Retina (tissue), 1 donor: ENCODE measurements around the gene UBAC2.
"Not testable (repeated sequence)": the region's sequence is repeated elsewhere in the genome, so short reads cannot be mapped to it uniquely, and the experiment has no call there.

Experiments used
- DNase-seq: peaks from one replicate; pipeline ENCODE4 v3.0.0-alpha.2; 2016

UBAC2 gene

GRCh38 chr13:99383946-99384345, 183.3 kb downstream of the UBAC2 start:
- DNase-seq: no peak

GRCh38 chr13:99384468-99384867, 183.8 kb downstream of the UBAC2 start:
- no peak for DNase-seq

GRCh38 chr13:99385161-99385560, 184.5 kb downstream of the UBAC2 start:
- DNase-seq: no peak

GRCh38 chr13:99385940-99386339, 185.3 kb downstream of the UBAC2 start:
- DNase-seq: no peak

GRCh38 chr13:99386495-99386894, 185.8 kb downstream of the UBAC2 start:
- no peak for DNase-seq

GRCh38 chr13:99386911-99387788, 186.5 kb downstream of the UBAC2 start:
- no peak for DNase-seq

GRCh38 chr13:99388334-99388923, 187.8 kb downstream of the UBAC2 start:
- no peak for DNase-seq

GRCh38 chr13:99389094-99389493, 188.4 kb downstream of the UBAC2 start:
- DNase-seq: not testable (repeated sequence)

GRCh38 chr13:99389520-99390304, 189.1 kb downstream of the UBAC2 start:
- DNase-seq: no peak

- DNase-seq: no peak
Observed at GRCh38 chr13:99390601-99391000, 189.9 kb downstream of the UBAC2 start.

GRCh38 chr13:99391781-99392469, 191.3 kb downstream of the UBAC2 start:
- no peak for DNase-seq

GRCh38 chr13:99392470-99393135, 191.9 kb downstream of the UBAC2 start:
- DNase-seq: no peak

GRCh38 chr13:99393391-99393790, 192.7 kb downstream of the UBAC2 start:
- not testable (repeated sequence) for DNase-seq

GRCh38 chr13:99393791-99394735, 193.4 kb downstream of the UBAC2 start:
- no peak for DNase-seq

- no peak for DNase-seq
Observed at GRCh38 chr13:99395436-99395835, 194.8 kb downstream of the UBAC2 start.

- no peak for DNase-seq
Observed at GRCh38 chr13:99396446-99396845, 195.8 kb downstream of the UBAC2 start.

- DNase-seq: no peak
Observed at GRCh38 chr13:99398071-99398470, 197.4 kb downstream of the UBAC2 start.

GRCh38 chr13:99398916-99399622, 198.4 kb downstream of the UBAC2 start:
- DNase-seq: no peak

- DNase-seq: no peak
Observed at GRCh38 chr13:99399623-99399974, 198.9 kb downstream of the UBAC2 start.

- DNase-seq: no peak
Observed at GRCh38 chr13:99403458-99403971, 202.9 kb downstream of the UBAC2 start.
